NCI-H2227 (cell line): ENCODE measurements around the gene DIAPH3.

Experiments
- DNase-seq: peaks from one replicate; lab custom pipeline; 2025; ENCODE audit not compliant: unreplicated experiment; lab: John Stamatoyannopoulos, UW

Gene DIAPH3

GRCh38 chr13:59643906-59644626, 519.7 kb downstream of the DIAPH3 start:
- no peak for DNase-seq

GRCh38 chr13:59643364-59643841, 520.3 kb downstream of the DIAPH3 start:
- no peak for DNase-seq

GRCh38 chr13:59641817-59642216, 521.9 kb downstream of the DIAPH3 start:
- no peak for DNase-seq

GRCh38 chr13:59641261-59641660, 522.5 kb downstream of the DIAPH3 start:
- no peak for DNase-seq

GRCh38 chr13:59638404-59638803, 525.3 kb downstream of the DIAPH3 start:
- DNase-seq = no peak

- DNase-seq = no peak
These were observed 528.1 kb downstream of the DIAPH3 start for GRCh38 chr13:59635589-59635988.

GRCh38 chr13:59633290-59633689, 530.4 kb downstream of the DIAPH3 start:
- DNase-seq = no peak

GRCh38 chr13:59631271-59631670, 532.5 kb downstream of the DIAPH3 start:
- DNase-seq = no peak

GRCh38 chr13:59625111-59625510, 538.6 kb downstream of the DIAPH3 start:
- DNase-seq = no peak

GRCh38 chr13:59623206-59623915, 540.4 kb downstream of the DIAPH3 start:
- DNase-seq = no peak

- no peak for DNase-seq
These were observed 542.0 kb downstream of the DIAPH3 start for GRCh38 chr13:59621773-59622172.
